AG09319 (cell line): ENCODE data around the gene WFIKKN2.
"Not testable (repeated sequence)": the region's sequence is repeated elsewhere in the genome, so short reads cannot be mapped to it uniquely, and the experiment has no call there.

Experiments
- DNase-seq: peaks from one replicate; pipeline ENCODE4 v3.0.0-alpha.2; 2010; ENCODE audit warnings: low read depth; ENCODE audit errors: extremely low read depth
- TF ChIP-seq, protein P1 (sequence below): IDR thresholded peaks from 2 replicates; pipeline ENCODE4 v1.5.1; 2011; ENCODE audit warnings: low read depth, mild to moderate bottlenecking, inconsistent platforms, low read length, moderate library complexity

Gene WFIKKN2

DNA sequence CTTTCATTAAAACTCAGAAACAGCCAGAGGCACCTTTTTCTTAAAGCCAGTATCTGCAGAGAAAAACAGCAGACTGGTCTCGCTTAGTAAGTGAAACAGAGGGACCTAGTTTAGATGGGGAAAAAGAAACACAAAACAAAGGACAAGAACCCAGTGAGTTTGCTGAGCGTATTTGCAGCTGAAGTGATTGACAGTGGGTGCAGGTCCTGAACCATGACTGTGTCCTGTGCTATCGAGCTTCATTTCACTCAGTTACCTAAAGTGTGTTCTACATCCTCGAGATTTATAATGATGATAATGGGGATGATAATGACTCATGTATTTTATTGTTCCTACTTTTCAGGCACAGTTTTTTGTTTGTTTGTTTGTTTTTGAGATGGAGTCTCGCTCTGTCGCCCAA lies 31.7 kb upstream of the WFIKKN2 start:
- DNase-seq = no peak
- TF ChIP-seq, protein P1, sequence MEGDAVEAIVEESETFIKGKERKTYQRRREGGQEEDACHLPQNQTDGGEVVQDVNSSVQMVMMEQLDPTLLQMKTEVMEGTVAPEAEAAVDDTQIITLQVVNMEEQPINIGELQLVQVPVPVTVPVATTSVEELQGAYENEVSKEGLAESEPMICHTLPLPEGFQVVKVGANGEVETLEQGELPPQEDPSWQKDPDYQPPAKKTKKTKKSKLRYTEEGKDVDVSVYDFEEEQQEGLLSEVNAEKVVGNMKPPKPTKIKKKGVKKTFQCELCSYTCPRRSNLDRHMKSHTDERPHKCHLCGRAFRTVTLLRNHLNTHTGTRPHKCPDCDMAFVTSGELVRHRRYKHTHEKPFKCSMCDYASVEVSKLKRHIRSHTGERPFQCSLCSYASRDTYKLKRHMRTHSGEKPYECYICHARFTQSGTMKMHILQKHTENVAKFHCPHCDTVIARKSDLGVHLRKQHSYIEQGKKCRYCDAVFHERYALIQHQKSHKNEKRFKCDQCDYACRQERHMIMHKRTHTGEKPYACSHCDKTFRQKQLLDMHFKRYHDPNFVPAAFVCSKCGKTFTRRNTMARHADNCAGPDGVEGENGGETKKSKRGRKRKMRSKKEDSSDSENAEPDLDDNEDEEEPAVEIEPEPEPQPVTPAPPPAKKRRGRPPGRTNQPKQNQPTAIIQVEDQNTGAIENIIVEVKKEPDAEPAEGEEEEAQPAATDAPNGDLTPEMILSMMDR = no peak

- not testable (repeated sequence) for DNase-seq
These were observed 30.5 kb upstream of the WFIKKN2 start for GRCh38 chr17:50804749-50805475.

GRCh38 chr17:50805486-50805885 lies 29.9 kb upstream of the WFIKKN2 start:
- no peak for DNase-seq
- TF ChIP-seq, protein P1 = no peak

DNA sequence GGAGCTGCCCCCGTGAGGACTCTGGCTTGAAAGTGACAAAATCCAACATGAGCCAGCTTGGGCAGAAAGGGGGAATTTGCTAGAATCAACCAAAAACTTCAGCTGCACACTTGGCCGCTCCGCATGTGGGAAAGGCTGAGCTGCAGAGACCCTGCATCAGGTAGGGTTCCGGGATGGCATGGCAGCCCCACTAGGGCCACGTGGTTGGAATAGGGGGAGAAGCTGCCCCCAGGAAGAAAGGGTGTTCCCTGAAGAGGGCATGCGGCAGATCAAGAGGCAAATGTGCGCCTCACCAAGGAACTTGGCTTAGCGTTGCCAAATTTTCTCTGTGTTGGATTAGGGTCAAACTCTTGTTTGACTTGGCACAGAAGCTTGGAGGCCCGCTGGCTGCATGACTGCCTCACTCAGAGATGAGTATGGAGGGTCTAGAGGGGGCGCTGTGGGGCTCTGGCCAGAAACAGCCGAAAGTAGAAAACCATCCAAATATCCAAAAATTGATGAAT lies 29.2 kb upstream of the WFIKKN2 start:
- DNase-seq = no peak
- TF ChIP-seq, protein P1 = no peak; the same call in 1 of the 2 replicates

DNA sequence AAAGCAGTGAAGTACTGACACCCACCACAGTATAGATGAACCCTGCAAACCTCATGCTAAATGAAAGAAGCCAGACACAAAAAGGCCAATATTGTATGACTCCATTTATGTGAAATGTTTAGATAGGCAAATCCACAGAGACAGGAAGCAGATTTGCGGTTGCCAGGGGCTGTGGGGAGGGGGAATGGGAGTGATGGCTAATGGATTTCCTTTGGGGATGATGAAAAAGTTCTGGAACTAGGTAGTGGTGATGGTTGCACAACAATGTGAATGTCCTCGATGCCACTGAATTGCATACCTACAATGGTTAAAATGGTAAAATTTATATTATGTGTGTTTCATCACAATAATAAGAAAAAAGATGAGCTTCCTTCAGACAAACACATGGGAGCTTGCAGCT lies 28.4 kb upstream of the WFIKKN2 start:
- TF ChIP-seq, protein P1 = no peak
- DNase-seq = no peak

DNA sequence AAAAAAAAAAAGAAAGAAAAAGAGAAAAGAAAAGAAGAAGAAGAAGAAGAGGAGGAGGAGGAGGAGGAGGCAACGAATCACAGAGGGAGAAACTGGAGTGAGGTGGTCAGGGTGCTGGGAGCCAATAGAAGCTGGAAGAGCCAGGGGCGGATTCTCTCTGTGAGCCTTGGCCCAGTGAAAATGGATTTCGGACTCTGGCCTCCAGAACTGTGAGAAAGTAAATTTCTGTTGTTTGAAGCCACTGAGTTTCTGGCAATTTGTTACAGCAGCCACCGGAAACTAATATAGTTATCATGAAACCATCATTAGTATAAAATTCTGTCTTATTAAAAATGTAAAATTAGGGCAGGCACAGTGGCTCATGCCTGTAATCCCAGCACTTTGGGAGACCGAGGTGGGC lies 27.7 kb upstream of the WFIKKN2 start:
- DNase-seq = no peak
- TF ChIP-seq, protein P1 = no peak

DNA sequence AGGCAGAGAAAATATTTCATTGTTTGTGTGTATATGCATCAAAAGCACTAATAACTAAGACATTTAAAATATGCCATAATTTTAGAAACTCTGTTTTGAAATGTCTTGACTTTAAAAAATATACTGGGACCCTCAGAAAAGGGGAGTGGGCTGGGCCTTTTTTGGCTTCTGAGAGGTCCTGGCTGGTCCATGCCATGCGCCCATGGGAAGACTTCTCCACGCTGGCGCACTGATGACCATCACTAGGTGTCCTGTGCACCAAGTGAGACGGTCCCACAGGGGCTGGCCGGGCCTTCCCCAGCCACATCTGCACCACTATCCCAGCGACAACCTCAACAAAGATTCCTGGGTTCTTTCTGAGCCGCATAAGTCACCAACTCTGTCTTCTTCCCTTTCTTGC lies 27.0 kb upstream of the WFIKKN2 start:
- TF ChIP-seq, protein P1 = no peak

DNA sequence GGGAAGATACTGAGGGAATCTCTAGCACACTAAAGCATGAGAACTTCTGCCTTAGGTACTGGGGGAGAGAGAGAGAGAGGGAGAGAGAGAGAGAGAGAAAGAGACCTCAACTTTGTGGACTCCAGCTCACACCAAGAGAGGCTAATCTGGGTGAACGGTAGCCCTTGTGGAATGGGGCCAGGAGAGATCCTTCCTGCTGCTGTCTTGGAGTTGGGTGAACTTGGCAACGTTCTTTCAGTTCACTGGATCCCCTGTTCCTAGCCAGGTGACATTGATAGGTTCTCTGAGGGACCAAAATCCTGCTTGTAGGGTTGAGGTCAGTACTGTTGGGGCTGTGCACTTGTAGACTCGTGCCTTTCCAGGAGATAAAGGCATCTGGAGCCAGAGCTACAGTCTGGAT lies 26.5 kb upstream of the WFIKKN2 start:
- TF ChIP-seq, protein P1 = no peak

More for the DNA sequence above, 27.0 kb upstream of the WFIKKN2 start:
- no peak for DNase-seq

More for the DNA sequence above, 26.5 kb upstream of the WFIKKN2 start:
- no peak for DNase-seq
